ENCODE data around the gene MYL4.
"Not testable (repeated sequence)": the region's sequence is repeated elsewhere in the genome, so short reads cannot be mapped to it uniquely, and the experiment has no call there.

The MYL4 gene

GRCh38 chr17:47208744-47209488, at the start of gene MYL4:
TSS of gene MYL4 (plus strand) at chr17:47209348. CDS start at chr17:47209423, 75 bp downstream.
- ChIA-PET POLR2A (interaction anchor here (1.3 kb wide), 1 partner anchor 19 kb away, joined by 7 read pairs; the partner anchor contains the start of gene CDC27), CTCF (interaction anchor here (0.7 to 1.3 kb wide), 2 partner anchors 72 to 106 kb away, joined by 3 to 4 read pairs; no protein-coding TSS in a partner anchor)
- TF ChIP-seq ARNT (IDR thresholded peaks at IDR 0.05) = no peak
- TF ChIP-seq CTBP1 (IDR thresholded peaks at IDR 0.05; ENCODE audit: borderline replicate concordance) = no peak
- no peak for TF ChIP-seq PKNOX1 (IDR thresholded peaks at IDR 0.05)
- TF ChIP-seq FOXM1 (IDR thresholded peaks at IDR 0.05; ENCODE audit: borderline replicate concordance) = no peak
- no peak for TF ChIP-seq ELF4 (IDR thresholded peaks at IDR 0.05)
- TF ChIP-seq SP1 (IDR thresholded peaks at IDR 0.05) = no peak
- TF ChIP-seq TARDBP (IDR thresholded peaks at IDR 0.05) = no peak
- TF ChIP-seq LEF1 (IDR thresholded peaks at IDR 0.05; ENCODE audit: borderline replicate concordance) = no peak
- no peak for TF ChIP-seq SUZ12 (IDR thresholded peaks at IDR 0.05)
- no peak for TF ChIP-seq FOXK2 (IDR thresholded peaks at IDR 0.05)
- TF ChIP-seq FOXA1 (IDR thresholded peaks at IDR 0.05) = no peak
- no peak for TF ChIP-seq NFRKB (IDR thresholded peaks at IDR 0.05)
- TF ChIP-seq HDGF (IDR thresholded peaks at IDR 0.05; ENCODE audit: borderline replicate concordance) = no peak
- no peak for TF ChIP-seq L3MBTL2 (conservative IDR thresholded peaks at IDR 0.05)
- no peak for TF ChIP-seq ZNF384 (IDR thresholded peaks at IDR 0.05)
- TF ChIP-seq BHLHE40 (IDR thresholded peaks at IDR 0.05; ENCODE audit: borderline replicate concordance) = no peak

GRCh38 chr17:47162013-47162622, 47.0 kb upstream of the MYL4 start:
- ChIA-PET CTCF (no interaction called here), POLR2A (no interaction called here)
- no peak for DNase-seq (ENCODE audit: extremely low spot score)
- TF ChIP-seq CTBP1 (IDR thresholded peaks at IDR 0.05; ENCODE audit: borderline replicate concordance) = no peak
- TF ChIP-seq ZNF384 (IDR thresholded peaks at IDR 0.05) = no peak
- TF ChIP-seq SUZ12 (IDR thresholded peaks at IDR 0.05) = no peak
- TF ChIP-seq PKNOX1 (IDR thresholded peaks at IDR 0.05) = no peak
- no peak for TF ChIP-seq FOXK2 (IDR thresholded peaks at IDR 0.05)
- TF ChIP-seq LEF1 (IDR thresholded peaks at IDR 0.05; ENCODE audit: borderline replicate concordance) = no peak
- TF ChIP-seq TARDBP (IDR thresholded peaks at IDR 0.05) = no peak
- no peak for TF ChIP-seq ELF4 (IDR thresholded peaks at IDR 0.05)

More at GRCh38 chr17:47208744-47209488, at the start of gene MYL4:
- DNase-seq (ENCODE audit: extremely low spot score) = no peak

- TF ChIP-seq FOXM1 (IDR thresholded peaks at IDR 0.05; ENCODE audit: borderline replicate concordance) (no peak), SUZ12 (IDR thresholded peaks at IDR 0.05) (no peak), ARNT (IDR thresholded peaks at IDR 0.05) (no peak), FOXA1 (IDR thresholded peaks at IDR 0.05) (no peak), PKNOX1 (IDR thresholded peaks at IDR 0.05) (no peak), TARDBP (IDR thresholded peaks at IDR 0.05) (no peak), CTBP1 (IDR thresholded peaks at IDR 0.05; ENCODE audit: borderline replicate concordance) (no peak), ZNF384 (IDR thresholded peaks at IDR 0.05) (no peak), ELF4 (IDR thresholded peaks at IDR 0.05) (no peak), FOXK2 (IDR thresholded peaks at IDR 0.05) (no peak), LEF1 (IDR thresholded peaks at IDR 0.05; ENCODE audit: borderline replicate concordance) (no peak), SP1 (IDR thresholded peaks at IDR 0.05) (no peak), NFRKB (IDR thresholded peaks at IDR 0.05) (no peak), L3MBTL2 (conservative IDR thresholded peaks at IDR 0.05) (no peak), HDGF (IDR thresholded peaks at IDR 0.05; ENCODE audit: borderline replicate concordance) (no peak), BHLHE40 (IDR thresholded peaks at IDR 0.05; ENCODE audit: borderline replicate concordance) (no peak)
- ChIA-PET POLR2A (no interaction called here), CTCF (no interaction called here)
- DNase-seq (ENCODE audit: extremely low spot score) = no peak
These were observed 44.9 kb upstream of the MYL4 start for GRCh38 chr17:47164263-47164662.

GRCh38 chr17:47165137-47165536, 44.0 kb upstream of the MYL4 start:
- DNase-seq (ENCODE audit: extremely low spot score) = no peak
- TF ChIP-seq HDGF (IDR thresholded peaks at IDR 0.05; ENCODE audit: borderline replicate concordance) = no peak
- TF ChIP-seq CTBP1 (IDR thresholded peaks at IDR 0.05; ENCODE audit: borderline replicate concordance) = no peak
- no peak for TF ChIP-seq FOXA1 (IDR thresholded peaks at IDR 0.05)
- TF ChIP-seq L3MBTL2 (conservative IDR thresholded peaks at IDR 0.05) = no peak
- no peak for TF ChIP-seq SUZ12 (IDR thresholded peaks at IDR 0.05)
- ChIA-PET POLR2A (no interaction called here), CTCF (no interaction called here)

- DNase-seq (ENCODE audit: extremely low spot score); POLR2A ChIA-PET; CTCF ChIA-PET: not testable (repeated sequence)
These were observed 42.3 kb upstream of the MYL4 start for GRCh38 chr17:47166854-47167253.

- POLR2A ChIA-PET; DNase-seq (ENCODE audit: extremely low spot score); CTCF ChIA-PET: not testable (repeated sequence)
These were observed 40.3 kb upstream of the MYL4 start for GRCh38 chr17:47168896-47169295.

Measured in HEK293T (cell line).